GM21619 (cell line): ENCODE measurements around the gene SLC10A4.

Experiments used
- ATAC-seq: cut with Tn5 transposase; IDR thresholded peaks from one replicate; pipeline ENCODE4 v1.9.1; 2021; ENCODE audit not compliant: unreplicated experiment

The SLC10A4 gene

DNA sequence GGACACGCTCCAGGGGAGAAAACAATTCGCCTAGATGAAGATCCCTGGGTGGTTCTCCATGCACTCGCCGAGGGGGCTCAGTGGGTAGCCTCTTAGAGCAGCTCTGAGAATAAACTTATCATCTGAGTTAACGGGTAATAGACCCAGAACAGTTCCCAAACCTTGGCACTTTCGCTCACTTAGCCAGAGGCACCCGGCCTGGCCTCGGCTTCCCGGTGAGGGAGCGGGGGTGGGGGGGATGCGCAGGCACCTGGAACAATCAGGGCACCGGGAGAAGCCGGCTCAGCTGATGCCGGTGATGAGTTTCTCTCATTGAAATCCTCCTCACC is 6.5 kb downstream of the SLC10A4 start:
- no peak for ATAC-seq

- no peak for ATAC-seq
Measured at GRCh38 chr4:48490012-48490679, 7.0 kb downstream of the SLC10A4 start, which contains the start of gene ZAR1. ZAR1 (plus strand) TSS chr4:48490252; CDS start chr4:48490292, 40 bp downstream.

DNA sequence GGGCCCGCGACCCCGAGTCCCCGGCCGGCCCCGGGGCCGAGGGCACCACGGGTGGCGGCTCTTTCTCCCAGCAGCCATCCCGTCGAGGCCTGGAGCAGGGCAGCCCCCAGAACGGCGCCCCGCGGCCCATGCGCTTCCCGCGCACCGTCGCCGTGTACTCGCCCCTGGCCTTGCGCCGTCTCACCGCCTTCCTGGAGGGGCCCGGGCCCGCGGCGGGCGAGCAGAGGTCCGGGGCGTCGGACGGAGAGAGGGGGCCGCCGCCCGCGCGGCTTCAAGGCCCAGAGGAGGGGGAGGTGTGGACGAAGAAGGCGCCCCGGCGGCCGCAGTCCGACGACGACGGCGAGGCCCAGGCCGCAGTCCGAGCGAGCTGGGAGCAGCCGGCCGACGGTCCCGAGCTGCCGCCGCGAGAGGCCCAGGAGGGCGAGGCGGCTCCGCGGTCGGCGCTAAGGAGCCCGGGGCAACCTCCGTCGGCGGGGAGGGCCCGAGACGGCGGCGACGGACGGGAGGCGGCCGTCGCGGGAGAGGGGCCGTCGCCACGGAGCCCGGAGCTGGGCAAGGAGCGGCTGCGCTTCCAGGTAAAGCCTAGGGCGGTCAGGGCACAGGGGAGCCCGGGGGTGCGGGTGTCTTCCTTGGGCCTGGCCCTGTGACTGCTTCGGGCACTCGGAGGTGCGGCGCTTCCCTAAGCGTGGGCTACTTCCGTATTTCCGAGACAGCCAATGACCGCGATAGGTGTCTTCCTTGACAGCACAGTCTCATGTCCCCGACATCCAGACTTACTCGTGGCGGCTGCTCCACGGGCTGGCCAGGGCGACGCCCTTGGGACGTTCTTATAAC is 7.8 kb downstream of the SLC10A4 start:
- ATAC-seq: no peak

DNA sequence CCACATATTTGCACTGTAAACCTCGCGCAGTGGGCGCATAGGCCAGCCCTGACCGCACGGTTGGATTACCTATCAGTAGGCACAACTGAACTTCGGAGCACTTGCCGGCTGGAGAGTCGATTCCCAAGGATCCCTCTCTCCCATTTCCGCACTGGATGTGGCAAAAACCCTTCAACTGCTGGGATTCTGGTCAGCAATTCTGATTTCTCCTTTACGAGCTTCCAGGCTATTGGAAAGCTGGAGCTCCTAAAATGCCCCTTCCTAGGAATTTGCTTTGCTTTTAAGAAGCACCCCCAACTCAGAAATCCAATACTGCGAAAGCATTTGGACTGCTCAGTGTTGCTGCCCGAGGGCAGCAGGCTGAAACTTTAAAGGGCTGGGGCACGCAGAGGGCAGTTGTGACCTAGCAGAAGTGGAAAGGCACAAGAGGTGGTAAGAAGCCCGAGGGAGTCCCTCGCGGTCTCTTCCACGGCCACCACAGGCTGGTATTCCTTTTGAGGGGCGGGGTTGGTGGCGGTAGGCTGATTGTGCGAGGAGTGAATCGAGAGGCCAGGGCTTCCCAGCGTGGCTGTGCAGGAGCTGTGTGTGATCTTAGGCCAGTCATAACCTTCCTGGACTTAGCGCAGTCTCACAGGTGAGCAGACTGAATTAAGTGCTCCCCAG is 8.5 kb downstream of the SLC10A4 start:
- no peak for ATAC-seq

DNA sequence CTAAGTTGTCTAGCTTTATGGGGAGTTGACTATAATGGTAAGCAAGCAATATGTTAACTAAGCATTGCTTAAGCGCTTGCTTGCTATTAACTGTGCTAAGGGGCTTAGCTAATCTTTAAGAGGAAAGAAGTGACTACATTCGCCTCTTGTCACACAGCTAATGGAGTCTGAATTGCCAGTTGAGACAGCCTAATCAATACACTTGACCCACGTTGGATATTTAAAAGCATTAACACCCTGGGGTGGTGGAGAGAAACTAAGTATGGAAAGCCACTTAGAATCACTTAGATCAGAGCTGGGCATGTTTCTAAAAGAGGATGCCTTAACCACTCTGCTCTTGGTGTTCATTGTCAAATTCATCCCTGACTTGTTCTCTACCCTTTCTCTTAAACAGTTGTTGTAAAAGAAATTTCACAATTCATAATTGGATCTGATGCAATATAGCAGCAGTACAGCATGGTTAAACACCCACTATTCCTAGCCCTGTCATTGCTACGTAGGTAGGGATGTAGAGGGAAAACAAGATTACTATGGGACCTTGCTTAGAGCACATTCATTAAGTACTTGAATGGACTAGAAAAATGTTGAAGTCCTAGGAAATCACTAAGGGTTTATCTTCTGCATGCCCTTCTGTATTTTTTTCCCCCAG is 10.4 kb downstream of the SLC10A4 start:
- no peak for ATAC-seq

GRCh38 chr4:48495941-48496340 is 12.8 kb downstream of the SLC10A4 start:
- no peak for ATAC-seq

DNA sequence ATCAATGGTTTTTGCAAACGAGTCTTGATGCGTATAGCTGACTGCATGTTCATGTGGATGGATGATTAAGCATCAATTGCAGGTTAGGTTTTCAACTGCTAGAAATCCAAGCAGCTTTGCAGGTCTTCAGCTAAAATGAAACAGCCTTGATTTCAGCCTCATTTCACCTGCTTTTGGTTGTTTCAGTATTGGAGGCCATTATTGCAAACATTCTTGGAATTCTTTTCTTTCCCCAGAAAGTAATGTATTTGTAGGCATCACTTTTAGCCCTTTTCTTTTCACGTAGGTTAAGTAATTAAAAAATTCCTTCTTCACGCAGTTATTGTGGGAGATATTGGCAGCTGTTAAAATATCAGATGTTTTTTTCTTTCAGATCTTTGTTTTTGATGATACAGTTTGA is 15.8 kb downstream of the SLC10A4 start:
- no peak for ATAC-seq

GRCh38 chr4:48499551-48500066 is 16.5 kb downstream of the SLC10A4 start:
- peak; percentile 71 for ATAC-seq

- ATAC-seq: no peak
Measured at GRCh38 chr4:48503233-48504025, 20.3 kb downstream of the SLC10A4 start.

DNA sequence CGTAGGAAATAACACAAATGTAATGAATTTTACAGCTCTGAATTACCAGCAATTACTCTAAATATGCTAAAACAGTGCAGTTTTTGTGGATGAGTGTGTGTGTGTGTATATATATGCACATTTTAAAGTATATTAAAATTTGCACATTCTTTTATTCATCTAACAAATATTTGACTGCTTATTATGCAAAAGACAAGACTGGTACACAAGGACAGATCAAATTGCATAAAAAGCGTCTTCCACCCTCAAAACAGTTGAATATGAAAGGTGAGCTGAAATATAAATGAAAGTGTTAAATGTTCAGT is 20.8 kb downstream of the SLC10A4 start:
- no peak for ATAC-seq

GRCh38 chr4:48504352-48504751 is 21.2 kb downstream of the SLC10A4 start:
- no peak for ATAC-seq

DNA sequence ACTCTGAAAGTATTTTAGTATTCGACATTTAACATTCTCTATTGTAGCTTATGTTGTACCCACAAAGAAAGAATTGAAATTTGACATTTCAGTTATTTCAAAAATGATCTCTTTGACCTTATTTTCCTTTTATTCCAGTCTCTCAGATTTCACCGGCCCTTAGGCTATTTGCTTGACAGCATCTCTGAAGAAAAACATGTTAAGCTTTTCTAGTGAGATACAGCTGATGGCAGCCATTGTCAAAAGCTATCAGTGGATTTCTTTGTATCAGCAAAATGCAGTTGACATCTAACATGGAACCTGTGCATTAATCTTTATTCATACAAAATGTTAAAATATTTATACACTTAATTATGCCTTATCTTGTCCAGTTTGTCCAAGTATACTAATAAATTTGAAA is 23.6 kb downstream of the SLC10A4 start:
- no peak for ATAC-seq

DNA sequence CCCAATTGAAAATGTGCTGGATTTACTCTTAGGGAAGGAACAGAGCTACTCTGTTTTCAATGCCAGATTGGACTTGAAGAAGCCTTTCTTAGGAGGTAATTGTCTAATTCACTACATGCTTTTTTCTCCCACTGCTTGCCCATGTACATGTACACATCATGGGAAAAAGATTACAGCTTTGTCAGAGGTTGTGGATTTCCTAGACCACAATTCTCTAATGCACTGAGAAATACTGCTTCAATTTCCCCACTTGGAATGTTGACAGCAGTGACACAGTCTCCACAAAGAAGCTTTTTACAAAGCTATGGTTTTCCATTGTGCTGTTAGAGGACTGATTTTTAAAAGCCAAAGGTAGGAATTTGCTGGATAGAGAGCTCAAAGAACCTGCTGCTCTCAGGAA is 26.4 kb downstream of the SLC10A4 start:
- ATAC-seq: no peak

- no peak for ATAC-seq
Measured at GRCh38 chr4:48518143-48518542, 35.0 kb downstream of the SLC10A4 start.

- no peak for ATAC-seq
Measured at GRCh38 chr4:48526406-48526805, 43.3 kb downstream of the SLC10A4 start.

DNA sequence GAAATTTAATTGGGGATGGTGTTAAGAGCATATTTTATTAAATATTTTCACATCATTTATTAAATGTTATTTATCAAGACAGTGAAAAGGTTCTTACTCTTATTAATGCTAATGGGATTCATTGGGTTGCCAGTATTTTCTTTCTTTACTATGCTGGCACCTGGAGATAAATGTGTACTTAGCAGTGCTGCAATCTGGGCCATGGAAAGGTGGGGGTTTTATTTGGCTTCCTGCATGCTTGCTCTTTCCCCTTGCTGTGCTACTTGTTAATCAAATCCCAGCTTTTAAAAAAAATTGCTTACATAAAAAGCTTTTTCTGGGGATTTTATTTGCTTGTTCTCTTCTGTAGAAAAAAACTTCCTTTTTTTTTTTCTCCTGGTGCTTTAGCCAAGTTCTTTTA is 55.2 kb downstream of the SLC10A4 start:
- no peak for ATAC-seq
